ENCODE results near the gene KNCN. TPM values are rescaled to one million over a fixed set of nuclear protein-coding genes. Genes with fewer than 3 reads are reported as not detected.

The KNCN gene
- total RNA-seq, 1 donor from 2014 or later = not detected

DNA sequence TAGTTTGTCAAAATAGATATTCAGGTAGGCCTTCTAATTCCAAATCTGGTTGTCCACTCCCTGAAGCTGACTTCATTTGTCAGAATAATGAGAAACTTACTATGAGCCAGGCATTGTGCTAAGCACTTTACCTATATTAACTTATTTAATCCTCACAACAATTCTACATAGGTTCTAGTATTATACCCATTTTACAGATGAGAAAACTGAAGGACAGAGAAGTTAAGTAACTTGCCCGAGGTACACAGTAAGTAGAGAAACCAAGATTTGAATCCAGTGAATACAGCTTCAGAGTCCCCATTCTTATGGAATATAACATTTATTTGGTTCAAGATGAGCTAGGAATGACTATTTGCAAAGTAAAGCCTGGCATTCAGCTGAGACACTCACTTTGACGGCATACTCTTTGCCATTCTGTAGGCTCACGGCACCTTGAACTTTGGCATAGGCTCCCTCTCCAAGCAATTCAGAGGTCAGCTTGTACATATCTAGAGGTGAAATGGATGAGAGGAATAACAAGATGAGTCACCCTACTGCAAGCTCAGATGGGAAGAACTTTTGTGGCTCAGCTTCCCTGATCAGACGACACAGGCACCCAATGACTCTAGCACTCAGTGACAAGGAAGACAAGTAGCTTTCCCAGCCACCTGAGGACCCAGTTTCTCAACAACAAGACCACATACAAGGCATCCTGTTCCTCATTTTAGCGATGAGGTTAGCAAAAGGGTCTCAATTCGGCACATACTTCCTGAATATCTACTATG, 28.9 kb upstream of the KNCN start:
- Mint-ChIP-seq H3K27me3 (no peaks in the 10 kb centered on the region), H3K9me3 (no peaks in the 10 kb centered on the region), H3K4me1 (peaks cover 51% of the 10 kb centered on the region), H3K36me3 (ENCODE audit: low read depth) (peaks cover 59% of the 10 kb centered on the region), H3K27ac (peak overlapping the region; percentile 81), H3K4me3 (peak overlapping the region; percentile 39)
- intact Hi-C loops (cut with micrococcal nuclease) = loop anchor here (2.0 kb wide), 1 partner anchor 14 kb away; no protein-coding TSS in a partner anchor
- DNase-seq = no peak

DNA sequence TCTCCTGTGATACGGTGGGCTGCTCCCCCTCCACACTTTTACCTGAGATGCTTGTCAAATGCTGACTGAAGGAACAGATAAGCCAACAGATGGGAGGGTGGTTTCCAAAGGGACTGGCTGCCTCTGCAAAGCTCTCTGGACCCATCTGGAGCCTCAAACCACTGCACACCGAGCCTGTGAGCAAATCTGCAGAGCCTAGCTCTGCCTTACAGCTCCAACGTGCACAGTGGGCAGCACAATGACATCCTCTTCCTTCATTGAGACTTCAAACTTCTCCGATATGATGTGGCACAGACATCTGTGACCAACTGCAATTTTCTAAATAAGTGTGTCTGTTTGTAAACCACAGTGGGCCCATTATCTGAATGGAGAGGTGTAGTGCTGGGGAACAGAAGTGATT, 26.2 kb upstream of the KNCN start:
- Mint-ChIP-seq H3K27ac (peak overlapping the region; percentile 45), H3K4me3 (no peak overlapping the region), H3K9me3 (no peaks in the 10 kb centered on the region), H3K27me3 (no peaks in the 10 kb centered on the region), H3K4me1 (peaks cover 35% of the 10 kb centered on the region), H3K36me3 (ENCODE audit: low read depth) (peaks cover 53% of the 10 kb centered on the region)
- intact Hi-C loops (cut with micrococcal nuclease) = no loop called here
- no peak for DNase-seq

DNA sequence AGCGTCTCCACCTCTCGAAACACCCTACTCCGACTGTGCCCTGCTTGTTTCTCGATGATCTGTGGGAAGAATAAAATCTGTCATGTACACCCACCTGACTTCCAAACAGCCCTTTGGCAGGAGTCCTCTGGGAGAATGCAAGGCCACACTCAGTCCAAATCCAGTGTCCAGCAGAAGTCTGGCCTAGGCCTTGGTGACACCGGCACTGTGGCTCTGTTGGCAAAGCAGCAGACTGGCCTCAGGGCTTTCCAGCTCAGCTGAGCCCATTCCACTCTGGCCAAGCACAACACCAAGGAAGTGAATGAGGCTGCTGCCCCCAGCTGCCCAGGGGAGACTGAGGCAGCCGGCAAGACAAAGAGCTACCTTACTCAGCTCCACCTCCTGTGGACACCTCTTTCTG, 25.1 kb upstream of the KNCN start:
- intact Hi-C loops (cut with micrococcal nuclease) = no loop called here
- Mint-ChIP-seq H3K27me3 (no peaks in the 10 kb centered on the region), H3K27ac (no peak overlapping the region), H3K9me3 (no peaks in the 10 kb centered on the region), H3K4me1 (peaks cover 24% of the 10 kb centered on the region), H3K36me3 (ENCODE audit: low read depth) (peaks cover 53% of the 10 kb centered on the region), H3K4me3 (no peak overlapping the region)
- DNase-seq = no peak

DNA sequence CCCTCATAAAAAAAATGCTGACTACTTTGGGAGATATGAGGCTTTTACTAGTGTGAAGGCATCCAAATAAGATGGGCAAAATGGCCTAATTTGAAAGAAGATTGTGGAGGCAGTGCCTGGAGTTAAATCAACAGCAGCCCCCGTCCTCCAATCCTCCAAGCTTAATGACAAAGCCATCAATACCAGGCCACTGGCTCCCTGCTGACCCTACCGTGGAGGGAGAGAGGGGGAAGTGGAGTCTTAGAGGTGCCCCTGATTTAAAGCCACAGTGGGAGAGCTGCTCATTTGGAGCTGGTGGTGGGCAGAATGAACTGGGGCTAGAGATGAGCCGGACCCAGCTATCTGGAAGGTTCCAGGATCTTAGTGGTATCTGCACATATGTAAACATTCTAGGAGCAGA, 24.3 kb upstream of the KNCN start:
- Mint-ChIP-seq H3K4me1 (peaks cover 18% of the 10 kb centered on the region), H3K4me3 (no peak overlapping the region), H3K36me3 (ENCODE audit: low read depth) (peaks cover 52% of the 10 kb centered on the region), H3K27me3 (no peaks in the 10 kb centered on the region), H3K9me3 (no peaks in the 10 kb centered on the region), H3K27ac (no peak overlapping the region)
- DNase-seq = no peak
- intact Hi-C loops (cut with micrococcal nuclease) = no loop called here

DNA sequence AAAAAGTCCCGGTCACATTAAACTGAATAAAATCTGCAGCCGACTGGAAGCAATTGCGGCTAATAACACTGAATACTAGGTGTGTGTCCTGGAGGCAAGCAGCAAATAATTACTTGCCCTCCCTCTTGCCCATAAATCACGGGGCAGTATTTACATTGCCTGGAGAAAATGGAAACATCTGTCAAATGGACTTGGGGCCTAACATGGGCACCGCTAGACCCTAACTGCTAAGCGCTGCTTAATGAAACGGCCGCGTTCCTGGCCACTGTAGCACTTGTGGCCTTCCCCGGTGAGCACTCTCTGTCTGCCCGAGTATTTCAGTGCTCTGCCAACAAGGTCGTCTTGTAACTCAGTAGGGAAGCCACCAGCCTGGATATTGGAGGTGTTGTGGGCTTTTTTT, 23.9 kb upstream of the KNCN start:
- DNase-seq = no peak
- Mint-ChIP-seq H3K36me3 (ENCODE audit: low read depth) (peaks cover 49% of the 10 kb centered on the region), H3K9me3 (no peaks in the 10 kb centered on the region), H3K27ac (no peak overlapping the region), H3K4me1 (peaks cover 14% of the 10 kb centered on the region), H3K4me3 (no peak overlapping the region), H3K27me3 (no peaks in the 10 kb centered on the region)
- intact Hi-C loops (cut with micrococcal nuclease) = no loop called here

DNA sequence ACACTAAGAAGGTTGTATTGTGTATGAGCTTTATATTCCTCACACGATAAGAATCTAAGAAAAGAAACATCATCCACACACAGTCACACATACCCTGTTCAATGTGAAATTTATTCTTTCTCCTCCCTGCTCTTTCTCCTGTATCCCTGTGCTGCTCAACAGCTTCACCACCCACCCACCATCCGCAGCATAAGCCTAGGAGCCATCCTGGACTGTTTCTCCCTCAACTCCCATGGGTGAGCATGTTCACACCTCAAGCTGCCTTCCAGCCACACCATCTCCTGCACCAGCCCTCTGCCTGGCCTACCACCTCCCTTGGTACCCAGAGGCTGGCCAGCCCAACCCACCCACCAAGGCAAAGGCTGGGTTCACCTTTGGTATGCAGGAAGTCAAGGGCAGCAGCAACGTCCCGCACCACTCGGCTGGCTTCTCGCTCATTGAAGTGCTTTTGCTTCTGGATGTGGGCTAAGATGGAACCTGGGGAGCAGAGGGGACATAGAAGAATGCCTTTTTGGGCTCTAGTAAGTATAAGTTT, 20.3 kb upstream of the KNCN start:
- DNase-seq = no peak
- no peak overlapping the region for H3K27ac Mint-ChIP-seq
- no peak overlapping the region for H3K4me3 Mint-ChIP-seq
- H3K27me3 Mint-ChIP-seq = no peaks in the 10 kb centered on the region
- H3K36me3 Mint-ChIP-seq (ENCODE audit: low read depth) = peaks cover 37% of the 10 kb centered on the region
- H3K4me1 Mint-ChIP-seq = no peaks in the 10 kb centered on the region
- no peaks in the 10 kb centered on the region for H3K9me3 Mint-ChIP-seq
- intact Hi-C loops (cut with micrococcal nuclease) = no loop called here

DNA sequence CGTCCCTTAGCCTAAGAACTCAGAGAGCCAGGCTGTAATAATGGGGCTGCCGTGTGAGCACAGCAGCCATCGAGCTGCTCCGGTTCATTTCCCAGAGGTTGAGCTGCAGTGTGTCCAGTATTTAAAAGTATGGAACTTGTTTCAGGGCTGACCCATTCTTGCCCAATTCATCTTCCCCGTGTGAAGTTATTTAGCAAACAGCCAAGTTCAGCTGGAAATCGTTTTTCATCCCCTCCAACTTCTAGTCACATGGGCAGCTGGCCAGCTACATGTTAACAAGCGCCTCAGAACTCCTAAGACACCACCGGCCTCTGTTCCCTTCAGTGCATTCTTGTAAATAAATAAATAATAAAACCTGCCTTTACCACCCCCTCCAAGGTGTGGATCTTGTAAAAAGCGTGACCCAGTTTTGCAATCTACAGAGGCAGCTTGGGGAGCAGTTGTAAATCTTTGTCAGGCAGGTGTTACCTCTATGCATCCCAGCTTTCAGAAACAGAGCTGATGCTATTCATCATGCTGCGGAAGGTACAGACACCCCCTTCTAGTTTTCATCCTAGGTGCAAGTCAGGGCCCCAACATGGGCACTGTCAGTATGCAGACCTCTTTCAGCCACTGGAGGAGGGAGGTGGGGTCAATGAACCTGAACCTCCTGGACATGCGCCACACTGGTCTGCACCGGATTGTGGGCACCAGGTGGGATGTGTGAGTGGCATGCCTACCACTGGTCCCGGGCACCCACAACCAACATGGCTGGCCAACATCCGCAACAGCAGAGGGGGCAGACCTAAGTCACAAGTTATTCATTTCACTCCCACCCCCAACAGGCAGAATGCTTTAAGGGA, 18.7 kb upstream of the KNCN start:
- peaks cover 40% of the 10 kb centered on the region for H3K36me3 Mint-ChIP-seq (ENCODE audit: low read depth)
- no peaks in the 10 kb centered on the region for H3K27me3 Mint-ChIP-seq
- no peaks in the 10 kb centered on the region for H3K4me1 Mint-ChIP-seq
- intact Hi-C loops (cut with micrococcal nuclease) = no loop called here
- no peak overlapping the region for H3K4me3 Mint-ChIP-seq
- no peak overlapping the region for H3K27ac Mint-ChIP-seq
- no peaks in the 10 kb centered on the region for H3K9me3 Mint-ChIP-seq
- DNase-seq = no peak

DNA sequence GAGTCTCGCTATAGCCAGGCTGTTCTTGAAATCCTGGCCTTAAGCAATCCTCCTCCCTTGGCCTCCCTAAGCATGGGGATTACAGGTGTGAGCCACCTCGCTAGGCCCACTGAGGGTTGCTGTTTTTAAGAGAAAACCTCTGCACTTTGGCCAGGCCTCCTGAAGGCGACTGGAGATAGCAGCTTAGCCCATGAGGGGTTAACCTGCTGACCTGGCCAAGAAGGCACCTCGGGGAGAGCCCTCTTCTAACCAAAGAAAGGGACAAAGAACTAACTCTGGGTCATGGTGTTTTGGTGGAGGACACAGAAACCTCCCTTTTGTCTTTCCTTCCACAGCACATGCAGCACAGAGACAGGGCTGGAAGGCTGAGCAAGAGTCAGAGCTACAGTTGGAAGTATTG, 17.7 kb upstream of the KNCN start:
- H3K27ac Mint-ChIP-seq = no peak overlapping the region
- H3K4me1 Mint-ChIP-seq = no peaks in the 10 kb centered on the region
- no peaks in the 10 kb centered on the region for H3K9me3 Mint-ChIP-seq
- peaks cover 43% of the 10 kb centered on the region for H3K36me3 Mint-ChIP-seq (ENCODE audit: low read depth)
- H3K27me3 Mint-ChIP-seq = no peaks in the 10 kb centered on the region
- no peak overlapping the region for H3K4me3 Mint-ChIP-seq
- intact Hi-C loops (cut with micrococcal nuclease) = no loop called here
- no peak for DNase-seq

DNA sequence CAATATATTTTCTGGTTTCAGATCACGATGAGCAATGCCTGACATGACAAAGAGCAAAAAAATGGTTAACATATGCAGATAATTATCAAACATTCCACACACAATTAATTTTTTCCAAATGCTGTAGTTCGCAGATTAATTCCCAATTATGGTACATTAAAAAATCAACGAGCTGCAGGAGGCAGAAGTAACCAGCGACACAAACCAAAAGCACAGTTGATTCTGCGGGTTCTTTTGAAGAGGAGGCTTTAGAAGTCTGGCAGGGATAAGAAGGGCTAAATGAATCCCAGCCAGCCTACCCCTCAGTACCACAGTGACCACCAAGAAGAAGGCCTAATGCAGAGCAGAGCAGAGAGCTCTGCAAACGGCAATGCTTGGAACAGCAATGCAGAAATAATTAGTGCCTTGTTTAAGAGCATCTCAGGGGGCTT, 17.0 kb upstream of the KNCN start:
- no peaks in the 10 kb centered on the region for H3K27me3 Mint-ChIP-seq
- no peaks in the 10 kb centered on the region for H3K9me3 Mint-ChIP-seq
- intact Hi-C loops (cut with micrococcal nuclease) = no loop called here
- H3K27ac Mint-ChIP-seq = no peak overlapping the region
- H3K4me1 Mint-ChIP-seq = no peaks in the 10 kb centered on the region
- no peak for DNase-seq
- H3K4me3 Mint-ChIP-seq = no peak overlapping the region
- peaks cover 43% of the 10 kb centered on the region for H3K36me3 Mint-ChIP-seq (ENCODE audit: low read depth)

DNA sequence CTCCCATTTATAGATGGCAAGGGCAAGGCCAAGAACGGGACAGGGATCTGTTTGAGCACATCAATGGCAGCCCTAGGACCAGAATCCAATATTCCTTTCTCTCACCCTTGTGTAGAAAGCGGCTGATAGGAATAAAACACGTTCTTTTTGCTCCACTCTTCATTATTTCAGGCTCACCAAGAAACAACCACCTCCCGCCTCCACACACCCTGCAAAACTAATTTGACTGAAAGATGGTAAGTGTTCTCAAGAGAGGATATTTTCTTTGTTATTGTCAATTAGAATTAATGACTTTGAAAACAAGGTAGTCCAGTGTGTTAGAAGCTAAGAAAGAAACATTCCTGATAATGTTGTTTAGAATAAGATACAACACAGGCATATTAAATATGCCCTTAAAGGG, 11.9 kb upstream of the KNCN start:
- no peak for DNase-seq
- Mint-ChIP-seq H3K36me3 (ENCODE audit: low read depth) (peaks cover 55% of the 10 kb centered on the region), H3K9me3 (no peaks in the 10 kb centered on the region), H3K27ac (no peak overlapping the region), H3K4me1 (no peaks in the 10 kb centered on the region), H3K27me3 (no peaks in the 10 kb centered on the region), H3K4me3 (no peak overlapping the region)
- intact Hi-C loops (cut with micrococcal nuclease) = no loop called here

DNA sequence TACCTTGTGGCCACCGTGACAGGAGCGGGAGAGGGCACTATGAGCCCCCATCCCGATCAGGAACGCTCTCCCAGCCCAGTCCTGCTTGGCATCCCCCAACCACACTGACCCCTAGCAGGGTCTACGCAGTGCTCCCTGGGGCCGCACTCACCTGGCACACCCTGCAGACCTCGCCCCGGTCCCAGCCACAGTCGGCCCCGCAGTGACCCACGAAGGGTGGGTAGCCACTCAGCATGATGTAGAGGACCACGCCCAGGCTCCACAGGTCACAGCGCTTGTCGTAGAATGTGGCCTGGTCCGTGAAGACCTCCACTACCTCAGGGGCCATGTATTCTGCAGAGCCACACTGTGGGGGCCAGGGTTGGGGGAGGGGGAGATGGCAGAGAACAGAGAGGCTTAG, 11.1 kb upstream of the KNCN start:
- no peak for DNase-seq
- no peaks in the 10 kb centered on the region for H3K27me3 Mint-ChIP-seq
- H3K4me3 Mint-ChIP-seq = no peak overlapping the region
- no peaks in the 10 kb centered on the region for H3K4me1 Mint-ChIP-seq
- H3K9me3 Mint-ChIP-seq = no peaks in the 10 kb centered on the region
- H3K27ac Mint-ChIP-seq = no peak overlapping the region
- intact Hi-C loops (cut with micrococcal nuclease) = no loop called here
- H3K36me3 Mint-ChIP-seq (ENCODE audit: low read depth) = peaks cover 55% of the 10 kb centered on the region

DNA sequence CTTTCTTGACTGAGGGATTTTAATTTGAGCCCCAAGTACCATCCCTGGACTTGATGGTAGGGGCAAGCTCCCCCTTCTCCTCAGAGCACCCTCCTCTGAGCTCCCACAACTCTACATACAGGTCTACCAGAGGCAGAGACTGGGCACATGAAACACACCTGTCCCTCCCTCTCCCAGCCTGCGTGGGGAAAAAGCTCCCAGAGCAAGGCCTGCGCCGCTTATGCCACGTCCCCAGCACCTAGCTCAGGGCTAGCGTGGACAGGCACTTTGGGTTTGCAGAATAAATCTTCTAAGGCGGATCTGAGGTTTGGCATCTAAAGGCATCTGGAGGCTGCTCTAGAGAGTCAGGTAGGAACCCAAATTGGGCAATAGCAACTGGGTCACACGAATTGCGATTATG, 7.5 kb upstream of the KNCN start:
- intact Hi-C loops (cut with micrococcal nuclease) = no loop called here
- no peak overlapping the region for H3K4me3 Mint-ChIP-seq
- no peaks in the 10 kb centered on the region for H3K9me3 Mint-ChIP-seq
- H3K4me1 Mint-ChIP-seq = no peaks in the 10 kb centered on the region
- H3K27ac Mint-ChIP-seq = no peak overlapping the region
- no peaks in the 10 kb centered on the region for H3K27me3 Mint-ChIP-seq
- H3K36me3 Mint-ChIP-seq (ENCODE audit: low read depth) = peaks cover 30% of the 10 kb centered on the region
- no peak for DNase-seq

DNA sequence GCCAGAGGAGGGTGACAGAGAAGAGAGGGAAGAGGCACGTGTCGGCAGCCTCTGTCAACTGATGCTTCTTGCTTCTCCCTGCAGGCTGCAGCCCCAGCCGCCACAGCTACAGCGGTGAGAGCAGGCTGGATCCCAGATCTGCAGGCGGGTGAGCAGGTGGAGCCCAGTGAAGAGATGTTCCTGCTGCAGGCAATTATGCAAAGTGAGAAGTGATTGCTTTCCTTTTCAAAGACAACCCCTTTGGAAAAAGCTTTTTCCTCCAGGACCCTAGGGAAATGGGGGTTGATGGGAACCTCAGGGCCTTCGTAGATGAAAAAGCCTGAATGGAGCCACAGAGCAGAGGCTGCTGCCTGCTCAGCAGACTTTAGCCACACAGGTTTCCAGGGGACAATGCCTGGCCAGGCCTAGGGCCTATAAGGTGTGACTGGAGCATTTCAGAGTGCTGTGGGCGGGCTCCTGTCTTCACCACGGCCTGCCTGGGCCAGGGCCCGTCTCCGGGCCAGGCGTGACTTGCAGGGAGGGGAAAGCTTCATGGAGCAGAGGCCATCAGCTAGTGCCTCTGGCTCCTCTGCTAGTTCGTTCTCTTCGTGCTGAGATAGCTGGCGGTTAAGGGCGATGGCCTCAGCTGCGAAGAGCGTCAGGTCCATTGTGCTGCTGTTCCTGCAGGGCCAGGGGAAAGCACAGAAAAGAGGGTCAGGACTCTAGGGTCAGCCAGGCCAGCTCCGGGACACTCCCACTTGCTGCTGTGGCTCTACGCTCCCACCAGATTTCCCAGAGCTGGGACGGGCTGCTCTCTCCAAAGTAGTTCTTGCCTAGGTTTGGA, 6.9 kb upstream of the KNCN start:
- H3K27me3 Mint-ChIP-seq = no peaks in the 10 kb centered on the region
- no peak overlapping the region for H3K4me3 Mint-ChIP-seq
- peaks cover 28% of the 10 kb centered on the region for H3K36me3 Mint-ChIP-seq (ENCODE audit: low read depth)
- DNase-seq = no peak
- H3K9me3 Mint-ChIP-seq = no peaks in the 10 kb centered on the region
- intact Hi-C loops (cut with micrococcal nuclease) = no loop called here
- no peak overlapping the region for H3K27ac Mint-ChIP-seq
- H3K4me1 Mint-ChIP-seq = no peaks in the 10 kb centered on the region

Measured in activated CD4-positive, alpha-beta T cell treated with anti-CD3 and anti-CD28 coated beads, Interleukin-2, amount 10 ng/mL, durations not matched to agents 24 days and 14 days (primary cell).